Activated CD4-positive, alpha-beta memory T cell treated with anti-CD3 and anti-CD28 coated beads, Interleukin-2, amount 10 ng/mL, durations not matched to agents 7 days and 5 days (primary cell): Measurements from ENCODE around the gene SLC13A3. TPM values are rescaled to one million over a fixed set of nuclear protein-coding genes. Genes with fewer than 3 reads are reported as not detected.

ENCODE experiments used
- CTCF ChIA-PET: fragments of 350-600 bp; sonication (Branson Sonifier 250); formaldehyde crosslinking; loops from one replicate; lab custom pipeline; 2021; ENCODE audit warnings: antibody characterized with exemption, inconsistent platforms; lab: Charles Lee
- POLR2A ChIA-PET: fragments of 350-600 bp; sonication (Branson Sonifier 250); formaldehyde crosslinking; loops from one replicate; lab custom pipeline; 2021; ENCODE audit warnings: antibody characterized with exemption; lab: Charles Lee
- DNase-seq: peaks from one replicate; pipeline ENCODE4 v3.0.0-alpha.2; 2020
- H3K27ac Mint-ChIP-seq: one replicate; pipeline ENCODE4 v1.8.0; 2021; ENCODE audit warnings: mild to moderate bottlenecking, mixed read lengths
- H3K27me3 Mint-ChIP-seq: one replicate; pipeline ENCODE4 v1.8.0; 2021; ENCODE audit warnings: mixed read lengths
- H3K36me3 Mint-ChIP-seq: one replicate; pipeline ENCODE4 v1.8.0; 2021; ENCODE audit warnings: low read depth, mixed read lengths
- H3K4me1 Mint-ChIP-seq: one replicate; pipeline ENCODE4 v1.8.0; 2021; ENCODE audit warnings: mixed read lengths
- H3K4me3 Mint-ChIP-seq: one replicate; pipeline ENCODE4 v1.8.0; 2021; ENCODE audit warnings: mild to moderate bottlenecking, mixed read lengths
- H3K9me3 Mint-ChIP-seq: one replicate; pipeline ENCODE4 v1.8.0; 2021; ENCODE audit warnings: mixed read lengths
- total RNA-seq, 2 experiments: library from RNA; stranded (reverse); gene quantifications; one replicate each; pipeline ENCODE4 v1.2.3, GENCODE V29; 2021

The SLC13A3 gene
- total RNA-seq, 2 experiments from 2014 or later = not detected

DNA sequence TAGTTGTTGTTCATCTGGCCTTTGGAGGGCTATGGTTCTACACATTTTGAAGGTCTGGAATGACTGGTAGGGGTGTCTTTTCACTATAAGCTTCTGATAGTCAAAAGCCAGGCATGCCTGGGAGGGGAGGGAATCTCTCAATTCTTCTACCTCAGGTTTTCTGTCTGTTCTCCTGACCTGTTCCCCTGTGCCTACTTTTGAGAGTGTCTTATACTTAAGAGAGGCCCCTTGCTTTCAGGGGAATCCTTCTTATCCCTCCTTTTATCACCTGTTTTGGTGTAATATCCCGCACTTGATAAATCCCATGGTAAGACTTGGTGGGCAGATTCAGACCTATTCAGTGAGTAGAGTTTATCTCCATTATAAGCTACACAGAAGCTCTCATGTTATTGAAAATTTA lies 10.4 kb upstream of the SLC13A3 start:
- H3K9me3 Mint-ChIP-seq = no peaks in the 10 kb centered on the region
- CTCF ChIA-PET = no interaction called here
- no peaks in the 10 kb centered on the region for H3K4me1 Mint-ChIP-seq
- H3K27ac Mint-ChIP-seq = no peak overlapping the region
- H3K27me3 Mint-ChIP-seq = peaks cover 10% of the 10 kb centered on the region
- POLR2A ChIA-PET = no interaction called here
- no peak overlapping the region for H3K4me3 Mint-ChIP-seq
- no peak for DNase-seq
- H3K36me3 Mint-ChIP-seq = no peaks in the 10 kb centered on the region

DNA sequence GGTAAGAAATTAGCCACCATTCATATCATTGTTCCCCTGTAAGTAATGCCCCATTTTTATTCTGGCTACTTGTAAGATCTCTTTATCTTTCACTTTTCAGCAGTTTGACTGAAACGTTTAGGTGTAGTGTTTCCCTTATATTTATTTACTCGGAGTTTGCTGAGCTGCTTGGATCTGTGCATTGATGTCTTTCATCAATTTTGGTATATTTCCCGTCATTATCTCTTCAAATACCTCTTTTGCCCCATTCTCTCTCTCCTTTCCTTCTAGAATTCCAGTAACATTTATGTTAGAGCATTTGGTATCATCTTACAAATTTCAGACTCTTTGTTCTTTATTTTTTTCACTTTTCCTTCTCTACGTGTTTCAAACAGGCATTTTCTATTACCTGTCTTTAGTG lies 9.2 kb upstream of the SLC13A3 start:
- Mint-ChIP-seq H3K36me3 (no peaks in the 10 kb centered on the region), H3K27ac (no peak overlapping the region), H3K9me3 (no peaks in the 10 kb centered on the region), H3K4me1 (no peaks in the 10 kb centered on the region), H3K27me3 (peaks cover 10% of the 10 kb centered on the region), H3K4me3 (no peak overlapping the region)
- ChIA-PET POLR2A (no interaction called here), CTCF (no interaction called here)
- no peak for DNase-seq

DNA sequence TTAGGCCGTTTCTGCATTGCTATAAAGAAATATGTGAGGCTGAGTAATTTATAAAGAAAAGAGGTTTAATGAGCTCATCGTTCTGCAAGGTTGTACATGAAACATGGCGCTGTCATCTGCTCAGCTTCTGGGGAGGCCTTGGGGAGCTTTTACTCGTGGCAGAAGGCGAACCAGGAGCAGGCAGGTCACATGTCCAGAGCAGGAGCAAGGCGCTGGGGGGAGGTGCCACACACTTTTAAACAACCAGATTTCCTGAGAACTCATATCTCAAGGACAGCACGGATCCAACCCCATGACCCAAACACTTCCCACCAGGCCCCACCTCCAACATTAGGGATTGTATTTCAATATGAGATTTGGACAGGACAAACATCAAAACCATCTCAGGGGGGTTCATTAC lies 6.4 kb upstream of the SLC13A3 start:
- POLR2A ChIA-PET = no interaction called here
- Mint-ChIP-seq H3K36me3 (no peaks in the 10 kb centered on the region), H3K27ac (no peak overlapping the region), H3K27me3 (peaks cover 26% of the 10 kb centered on the region), H3K4me1 (no peaks in the 10 kb centered on the region), H3K9me3 (no peaks in the 10 kb centered on the region), H3K4me3 (no peak overlapping the region)
- CTCF ChIA-PET = interaction anchor here (0.6 kb wide), 1 partner anchor 9 kb away, joined by 3 read pairs; no protein-coding TSS in a partner anchor
- no peak for DNase-seq

DNA sequence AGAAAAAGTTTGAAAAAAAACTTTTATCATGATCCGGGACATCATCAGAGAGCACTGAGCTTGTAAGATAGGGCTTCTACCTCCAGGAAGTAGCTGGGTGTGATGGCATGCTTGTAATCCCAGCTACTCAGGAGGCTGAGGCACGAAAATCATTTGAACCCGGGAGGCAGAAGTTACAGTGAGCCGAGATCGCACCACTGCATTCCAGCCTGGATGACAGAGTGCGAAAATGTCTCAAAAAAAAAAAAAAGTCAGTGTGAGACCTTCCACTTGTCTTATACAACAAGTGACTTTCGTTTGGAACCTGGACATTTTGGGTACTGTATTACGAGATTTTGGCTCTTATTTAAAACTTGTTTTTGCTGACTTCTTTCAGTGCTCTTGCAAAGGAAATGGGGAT lies 5.9 kb upstream of the SLC13A3 start:
- CTCF ChIA-PET = interaction anchor here (0.6 kb wide), 1 partner anchor 8 kb away, joined by 3 read pairs; no protein-coding TSS in a partner anchor
- no peaks in the 10 kb centered on the region for H3K36me3 Mint-ChIP-seq
- H3K27me3 Mint-ChIP-seq = peaks cover 28% of the 10 kb centered on the region
- H3K27ac Mint-ChIP-seq = no peak overlapping the region
- DNase-seq = no peak
- H3K4me1 Mint-ChIP-seq = no peaks in the 10 kb centered on the region
- no peak overlapping the region for H3K4me3 Mint-ChIP-seq
- no peaks in the 10 kb centered on the region for H3K9me3 Mint-ChIP-seq
- POLR2A ChIA-PET = no interaction called here

DNA sequence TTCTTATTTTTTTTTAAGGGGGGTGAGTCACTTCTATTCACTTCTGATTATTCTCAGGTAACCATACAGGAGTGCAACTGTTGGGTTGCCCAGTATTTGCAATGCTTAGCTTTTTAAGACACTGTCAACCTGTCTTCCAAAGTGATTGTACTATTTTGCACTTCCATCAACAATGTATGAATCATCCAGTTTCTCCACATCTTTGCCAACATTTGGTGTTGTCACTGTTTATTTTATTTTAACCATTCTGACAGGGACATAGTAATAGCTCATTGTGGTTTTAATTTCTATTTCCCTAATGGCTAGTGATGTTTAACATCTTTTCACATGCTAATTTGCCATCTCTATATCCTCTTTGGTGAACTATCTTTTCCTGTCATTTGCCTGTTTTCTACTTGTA lies 1.4 kb upstream of the SLC13A3 start:
- Mint-ChIP-seq H3K4me1 (no peaks in the 10 kb centered on the region), H3K9me3 (no peaks in the 10 kb centered on the region)
- CTCF ChIA-PET = no interaction called here

DNA sequence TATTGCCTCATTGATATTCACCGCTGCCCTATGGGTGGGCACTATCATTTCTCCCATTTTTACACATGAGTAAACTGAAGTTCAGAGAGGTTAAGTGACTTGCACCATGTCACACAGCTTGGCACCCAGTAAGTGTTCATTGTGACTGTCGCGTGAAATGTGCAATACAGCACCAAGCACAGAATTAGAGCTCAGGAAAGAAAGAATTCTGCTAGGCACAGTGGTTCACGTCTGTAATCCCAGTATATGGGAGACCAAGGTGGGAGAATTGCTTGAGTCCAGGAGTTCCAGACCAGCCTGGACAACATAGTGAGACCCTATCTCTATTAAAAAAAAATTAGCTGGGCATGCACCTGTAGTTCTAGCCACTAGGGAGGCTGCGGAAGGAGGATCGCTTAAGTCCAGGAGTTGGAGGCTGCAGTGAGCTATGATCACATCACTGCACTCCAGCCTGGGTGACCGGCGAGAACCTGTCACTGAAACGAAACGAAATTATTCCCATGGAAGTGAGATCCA lies 626 bp downstream of the SLC13A3 start:
- Mint-ChIP-seq H3K27ac (no peak overlapping the region), H3K27me3 (peaks cover 66% of the 10 kb centered on the region), H3K4me3 (no peak overlapping the region), H3K9me3 (no peaks in the 10 kb centered on the region), H3K4me1 (no peaks in the 10 kb centered on the region), H3K36me3 (no peaks in the 10 kb centered on the region)
- DNase-seq = no peak
- POLR2A ChIA-PET = no interaction called here
- CTCF ChIA-PET = no interaction called here

More for the DNA sequence above, 1.4 kb upstream of the SLC13A3 start:
- peaks cover 51% of the 10 kb centered on the region for H3K27me3 Mint-ChIP-seq
- POLR2A ChIA-PET = no interaction called here
- no peak overlapping the region for H3K4me3 Mint-ChIP-seq
- DNase-seq = no peak
- H3K27ac Mint-ChIP-seq = no peak overlapping the region
- no peaks in the 10 kb centered on the region for H3K36me3 Mint-ChIP-seq

DNA sequence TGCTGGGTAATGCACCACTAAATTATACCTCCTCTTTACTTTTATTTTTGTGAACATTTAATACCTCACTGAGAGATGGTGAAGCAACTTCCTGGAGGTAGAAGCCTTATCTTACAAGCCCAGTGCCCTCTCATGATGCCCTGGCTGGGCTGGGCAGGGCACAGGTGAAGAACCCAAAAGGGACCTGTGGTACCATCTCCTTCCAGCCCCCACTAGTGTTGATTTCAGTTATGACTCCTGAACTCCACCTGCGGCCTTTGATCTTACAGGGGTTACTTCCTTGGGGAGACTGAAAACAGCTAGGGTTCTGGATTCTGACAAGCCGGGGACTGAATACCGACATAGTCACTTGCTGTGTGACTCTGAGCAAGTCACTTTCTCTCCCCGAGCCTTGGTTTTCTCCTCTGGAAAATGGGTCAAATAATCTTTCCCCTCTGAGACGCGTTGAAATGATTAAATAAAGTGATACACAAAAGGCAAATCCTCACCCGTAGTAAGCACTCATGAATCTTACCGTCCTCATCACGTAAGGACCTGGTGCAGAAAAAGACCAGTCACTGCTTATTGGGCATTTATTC lies 1.2 kb downstream of the SLC13A3 start:
- ChIA-PET CTCF (no interaction called here), POLR2A (no interaction called here)
- H3K36me3 Mint-ChIP-seq = no peaks in the 10 kb centered on the region
- peaks cover 72% of the 10 kb centered on the region for H3K27me3 Mint-ChIP-seq
- DNase-seq = no peak
- H3K4me3 Mint-ChIP-seq = no peak overlapping the region
- H3K4me1 Mint-ChIP-seq = no peaks in the 10 kb centered on the region
- H3K9me3 Mint-ChIP-seq = no peaks in the 10 kb centered on the region
- no peak overlapping the region for H3K27ac Mint-ChIP-seq

DNA sequence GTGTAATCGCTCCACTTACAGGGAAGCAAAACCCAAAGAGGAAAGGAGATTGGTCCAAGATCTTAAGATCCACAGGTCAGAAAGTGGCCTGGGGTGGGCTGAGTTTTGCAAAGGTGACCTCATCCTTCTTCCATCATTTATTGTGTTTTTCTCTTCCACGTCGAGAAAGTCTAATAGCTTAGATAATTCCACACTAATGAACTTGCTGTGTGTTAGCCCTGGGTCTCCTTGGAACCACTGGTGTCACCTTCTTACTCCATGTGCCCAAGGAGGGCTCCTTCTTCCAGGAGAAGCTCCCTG lies 1.7 kb downstream of the SLC13A3 start:
- Mint-ChIP-seq H3K4me3 (no peak overlapping the region), H3K27me3 (peaks cover 75% of the 10 kb centered on the region), H3K9me3 (no peaks in the 10 kb centered on the region), H3K36me3 (no peaks in the 10 kb centered on the region), H3K4me1 (no peaks in the 10 kb centered on the region), H3K27ac (no peak overlapping the region)
- POLR2A ChIA-PET = no interaction called here
- DNase-seq = no peak
- CTCF ChIA-PET = interaction anchor here (1.1 kb wide), 1 partner anchor 17 kb away, joined by 3 read pairs; no protein-coding TSS in a partner anchor

DNA sequence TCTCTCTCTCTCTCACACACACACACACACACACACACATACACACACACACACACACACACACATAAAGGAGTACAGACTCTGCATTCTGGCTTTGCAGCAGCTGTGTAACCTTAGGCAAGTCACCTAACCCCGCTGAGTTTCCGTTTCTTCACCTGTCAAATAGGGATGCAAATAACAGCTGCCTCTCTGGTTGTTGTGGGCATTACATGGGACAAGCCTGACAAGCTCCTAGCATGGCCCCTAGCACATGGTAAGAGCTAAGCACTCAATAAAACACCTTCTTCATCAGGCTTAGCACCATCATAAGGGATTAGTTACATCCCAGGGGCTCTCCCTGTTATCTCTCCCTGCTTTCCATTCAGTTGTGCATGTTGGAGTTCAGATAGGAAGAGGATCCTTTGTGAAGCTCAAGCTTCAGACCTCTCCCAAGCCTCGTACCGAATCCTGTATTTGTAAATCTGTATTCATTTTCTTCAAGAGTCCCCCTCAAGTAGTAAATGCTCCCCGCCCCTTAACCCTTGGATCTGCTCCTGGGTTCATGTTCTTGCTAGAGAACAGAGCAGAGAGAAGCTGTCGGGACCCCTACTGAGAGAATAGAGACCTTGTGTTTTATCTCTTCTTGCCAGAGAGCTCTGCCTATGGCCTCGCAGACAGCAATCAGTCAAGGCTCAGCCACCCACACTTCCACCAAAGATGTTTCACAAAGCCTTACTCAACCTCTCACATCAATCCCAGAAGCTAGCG lies 2.2 kb downstream of the SLC13A3 start:
- DNase-seq = no peak
- H3K27ac Mint-ChIP-seq = no peak overlapping the region
- H3K9me3 Mint-ChIP-seq = no peaks in the 10 kb centered on the region
- no peak overlapping the region for H3K4me3 Mint-ChIP-seq
- CTCF ChIA-PET = interaction anchor here (0.6 to 1.1 kb wide), 3 partner anchors 8 to 525 kb away, joined by 3 read pairs; no protein-coding TSS in a partner anchor
- H3K36me3 Mint-ChIP-seq = no peaks in the 10 kb centered on the region
- POLR2A ChIA-PET = no interaction called here
- H3K4me1 Mint-ChIP-seq = no peaks in the 10 kb centered on the region
- peaks cover 73% of the 10 kb centered on the region for H3K27me3 Mint-ChIP-seq

DNA sequence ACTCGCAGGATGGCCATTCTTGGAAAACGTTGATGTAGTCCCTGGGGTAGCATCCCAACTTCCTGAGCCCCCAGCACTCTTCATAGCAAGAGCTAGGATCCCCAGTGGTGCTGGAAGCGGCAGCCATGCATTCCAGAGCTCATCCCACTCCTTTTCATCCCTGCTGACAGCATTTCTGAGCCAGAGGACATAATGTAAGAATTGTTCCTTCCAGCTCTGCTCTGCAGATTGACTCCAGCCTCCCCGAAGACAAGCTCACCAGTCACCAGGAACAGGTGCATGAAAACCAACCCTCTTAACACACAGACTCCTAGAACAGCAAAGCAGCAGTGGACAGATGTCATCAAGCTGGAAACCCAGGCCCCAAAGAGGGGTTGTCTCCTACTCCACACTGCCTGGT lies 3.8 kb downstream of the SLC13A3 start:
- ChIA-PET POLR2A (no interaction called here), CTCF (interaction anchor here (0.5 kb wide), 1 partner anchor 624 kb away, joined by 3 read pairs; no protein-coding TSS in a partner anchor)
- no peak overlapping the region for H3K27ac Mint-ChIP-seq
- no peak for DNase-seq
- H3K4me1 Mint-ChIP-seq = no peaks in the 10 kb centered on the region
- no peaks in the 10 kb centered on the region for H3K36me3 Mint-ChIP-seq
- no peak overlapping the region for H3K4me3 Mint-ChIP-seq
- peaks cover 65% of the 10 kb centered on the region for H3K27me3 Mint-ChIP-seq
- H3K9me3 Mint-ChIP-seq = no peaks in the 10 kb centered on the region

DNA sequence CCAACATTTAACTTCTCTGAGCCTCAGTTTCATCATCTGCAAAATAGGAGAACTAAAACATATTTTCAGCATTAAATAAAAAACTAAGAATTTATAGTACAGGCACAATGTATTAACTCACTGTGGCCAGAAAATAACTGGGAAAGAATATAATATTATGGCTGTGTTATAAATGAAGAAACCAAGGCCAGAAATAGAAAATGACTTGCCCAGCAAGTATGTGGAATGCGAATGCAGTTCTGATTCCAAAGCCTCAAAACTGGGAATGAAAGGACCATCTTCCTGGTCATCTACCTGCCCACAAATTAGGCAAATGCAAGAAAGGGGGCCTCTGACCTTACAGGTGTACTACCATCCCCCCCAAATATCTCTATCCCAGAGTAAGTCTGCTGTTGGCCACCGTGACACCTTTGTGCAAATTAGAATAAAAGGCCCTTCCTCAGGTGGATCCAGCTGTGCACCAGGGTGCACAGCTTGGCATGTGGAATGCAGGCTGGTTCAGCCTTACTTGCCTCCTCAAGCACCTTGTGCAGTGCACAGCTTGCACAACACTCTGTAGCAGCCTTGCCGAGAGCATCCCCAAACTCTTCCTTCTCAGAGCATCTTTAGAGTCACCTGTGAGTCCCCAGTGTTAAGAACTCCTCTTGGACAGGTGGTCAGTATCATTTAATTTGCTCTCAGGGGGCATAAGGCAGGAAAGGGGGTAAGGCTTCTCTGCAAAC lies 4.4 kb downstream of the SLC13A3 start:
- ChIA-PET CTCF (interaction anchor here (0.5 kb wide), 1 partner anchor 624 kb away, joined by 3 read pairs; no protein-coding TSS in a partner anchor), POLR2A (no interaction called here)
- peaks cover 64% of the 10 kb centered on the region for H3K27me3 Mint-ChIP-seq
- no peaks in the 10 kb centered on the region for H3K36me3 Mint-ChIP-seq
- DNase-seq = no peak
- H3K27ac Mint-ChIP-seq = no peak overlapping the region
- no peaks in the 10 kb centered on the region for H3K9me3 Mint-ChIP-seq
- no peaks in the 10 kb centered on the region for H3K4me1 Mint-ChIP-seq
- H3K4me3 Mint-ChIP-seq = no peak overlapping the region

DNA sequence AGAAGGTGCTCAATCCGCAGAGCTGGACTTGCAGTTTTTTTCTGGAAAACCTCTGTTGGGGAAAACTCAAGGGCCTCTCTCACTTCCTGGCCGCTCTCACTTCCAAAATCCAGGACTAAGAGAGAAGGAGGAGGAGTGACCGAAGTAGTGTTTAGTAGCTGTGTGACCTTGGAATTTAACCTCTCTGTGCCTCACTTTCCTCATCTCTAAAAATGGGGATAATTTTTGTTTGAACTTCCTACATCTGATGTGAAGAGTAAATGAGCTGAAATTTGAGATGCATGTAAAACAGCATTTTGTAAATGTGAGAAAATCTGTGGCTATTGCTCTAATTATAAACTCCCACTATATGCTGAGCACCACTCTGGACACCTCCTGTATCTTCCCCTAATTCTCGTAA lies 5.1 kb downstream of the SLC13A3 start:
- Mint-ChIP-seq H3K27me3 (peaks cover 64% of the 10 kb centered on the region), H3K4me1 (no peaks in the 10 kb centered on the region), H3K9me3 (no peaks in the 10 kb centered on the region), H3K4me3 (no peak overlapping the region), H3K27ac (no peak overlapping the region), H3K36me3 (no peaks in the 10 kb centered on the region)
- CTCF ChIA-PET = no interaction called here
- POLR2A ChIA-PET = no interaction called here
- no peak for DNase-seq

DNA sequence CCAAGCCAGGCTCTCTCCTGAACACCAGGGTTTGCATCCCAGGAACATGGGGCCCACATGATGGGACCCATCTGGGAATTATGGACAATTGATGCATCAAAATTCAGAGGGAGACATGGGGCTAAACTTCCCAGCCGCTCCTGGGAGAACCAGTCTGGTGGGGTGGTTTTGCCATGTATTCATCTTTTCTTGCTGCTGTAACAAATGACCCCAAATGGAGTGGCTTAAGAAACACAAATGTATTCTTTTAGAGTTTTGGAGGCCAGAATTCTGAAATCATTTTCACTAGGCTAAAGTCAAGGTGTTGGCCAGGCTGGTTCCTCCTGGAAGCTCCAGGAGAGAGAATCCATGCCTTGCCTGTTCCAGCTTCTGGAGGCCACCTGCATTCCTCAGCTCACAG lies 6.5 kb downstream of the SLC13A3 start:
- CTCF ChIA-PET = no interaction called here
- Mint-ChIP-seq H3K27me3 (peaks cover 55% of the 10 kb centered on the region), H3K9me3 (no peaks in the 10 kb centered on the region), H3K4me3 (no peak overlapping the region), H3K36me3 (no peaks in the 10 kb centered on the region), H3K4me1 (no peaks in the 10 kb centered on the region), H3K27ac (no peak overlapping the region)
- POLR2A ChIA-PET = no interaction called here
- no peak for DNase-seq
